Measurements from ENCODE around the gene MORC2. TPM values are rescaled to one million over a fixed set of nuclear protein-coding genes. Genes with fewer than 3 reads are reported as not detected.

Gene MORC2
- total RNA-seq, 1 donor from 2014 or later = 20.0 TPM

- DNase-seq (peak; percentile 99), ATAC-seq (peak; percentile 97)
- Histone ChIP-seq H3K4me1 (peaks cover 27% of the 10 kb centered on the region), H3K27me3 (no peaks in the 10 kb centered on the region), H3K4me3 (peak within 1 kb of the TSS; percentile 82), H3K27ac (peak within 1 kb of the TSS; percentile 95), H3K9me3 (no peaks in the 10 kb centered on the region), H3K36me3 (peaks cover 26% of the 10 kb centered on the region)
- intact Hi-C loops (cut with DNase I) = loop anchor here (5.0 kb wide), 1 partner anchor 113 kb away; the partner anchor contains the start of gene SMTN
- TF ChIP-seq, protein P1, sequence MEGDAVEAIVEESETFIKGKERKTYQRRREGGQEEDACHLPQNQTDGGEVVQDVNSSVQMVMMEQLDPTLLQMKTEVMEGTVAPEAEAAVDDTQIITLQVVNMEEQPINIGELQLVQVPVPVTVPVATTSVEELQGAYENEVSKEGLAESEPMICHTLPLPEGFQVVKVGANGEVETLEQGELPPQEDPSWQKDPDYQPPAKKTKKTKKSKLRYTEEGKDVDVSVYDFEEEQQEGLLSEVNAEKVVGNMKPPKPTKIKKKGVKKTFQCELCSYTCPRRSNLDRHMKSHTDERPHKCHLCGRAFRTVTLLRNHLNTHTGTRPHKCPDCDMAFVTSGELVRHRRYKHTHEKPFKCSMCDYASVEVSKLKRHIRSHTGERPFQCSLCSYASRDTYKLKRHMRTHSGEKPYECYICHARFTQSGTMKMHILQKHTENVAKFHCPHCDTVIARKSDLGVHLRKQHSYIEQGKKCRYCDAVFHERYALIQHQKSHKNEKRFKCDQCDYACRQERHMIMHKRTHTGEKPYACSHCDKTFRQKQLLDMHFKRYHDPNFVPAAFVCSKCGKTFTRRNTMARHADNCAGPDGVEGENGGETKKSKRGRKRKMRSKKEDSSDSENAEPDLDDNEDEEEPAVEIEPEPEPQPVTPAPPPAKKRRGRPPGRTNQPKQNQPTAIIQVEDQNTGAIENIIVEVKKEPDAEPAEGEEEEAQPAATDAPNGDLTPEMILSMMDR (IDR thresholded peaks at IDR 0.05) = no peak
Measured at GRCh38 chr22:30968924-30969531, 454 bp upstream of the MORC2 start, which contains the start of gene TUG1. Gene TUG1, plus strand, starts transcription at chr22:30969265.

DNA sequence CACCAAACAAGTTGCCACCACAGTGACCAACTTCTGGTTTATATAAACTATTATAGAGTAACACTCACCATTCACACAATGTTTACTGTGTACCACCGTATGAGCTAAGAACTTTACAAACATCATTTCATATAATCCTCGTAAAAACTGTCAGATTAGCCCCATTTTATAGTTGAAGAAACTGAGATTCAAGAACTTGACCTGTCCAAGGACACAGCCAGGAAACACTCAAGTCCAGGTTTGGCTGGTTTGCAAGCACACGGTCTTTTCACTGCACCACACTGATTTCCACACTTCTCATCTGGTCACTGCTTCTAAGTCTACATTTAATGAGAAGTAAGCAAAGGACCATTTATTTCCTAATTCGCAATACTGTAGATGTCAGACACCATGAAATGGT is 3.7 kb downstream of the MORC2 start:
- DNase-seq (no peak), ATAC-seq (no peak)
- TF ChIP-seq, protein P1 (IDR thresholded peaks at IDR 0.05) = no peak
- Histone ChIP-seq H3K27ac (no peak overlapping the region), H3K27me3 (no peaks in the 10 kb centered on the region), H3K36me3 (no peaks in the 10 kb centered on the region), H3K4me3 (no peak overlapping the region), H3K4me1 (peaks cover 8% of the 10 kb centered on the region), H3K9me3 (no peaks in the 10 kb centered on the region)
- intact Hi-C loops (cut with DNase I) = loop anchor here (5.0 kb wide), 1 partner anchor 117 kb away; the partner anchor contains the start of gene SMTN

DNA sequence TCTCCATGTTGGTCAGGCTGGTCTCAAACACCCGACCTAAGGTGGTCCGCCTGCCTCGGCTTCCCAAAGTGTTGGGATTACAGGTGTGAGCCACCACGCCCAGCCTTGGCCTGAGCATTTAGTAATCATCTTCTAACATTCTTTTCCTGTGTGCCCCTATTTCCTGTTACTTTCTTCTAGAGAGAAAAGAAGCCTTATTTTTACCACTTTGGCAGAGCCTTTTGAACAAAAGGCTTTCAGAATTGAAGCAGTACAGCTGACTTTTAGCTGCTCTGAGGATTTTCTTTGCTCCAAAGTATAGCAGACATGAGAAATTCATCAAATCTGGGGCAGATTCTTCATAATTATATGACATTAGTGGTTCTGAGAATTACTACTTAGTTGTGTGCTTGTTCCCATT is 13.4 kb downstream of the MORC2 start:
- ATAC-seq = no peak
- no peak for DNase-seq
- intact Hi-C loops (cut with DNase I) = no loop called here
- Histone ChIP-seq H3K36me3 (peaks cover 35% of the 10 kb centered on the region), H3K4me1 (no peaks in the 10 kb centered on the region), H3K4me3 (no peak overlapping the region), H3K27me3 (no peaks in the 10 kb centered on the region), H3K27ac (no peak overlapping the region), H3K9me3 (no peaks in the 10 kb centered on the region)
- TF ChIP-seq, protein P1 (IDR thresholded peaks at IDR 0.05) = no peak

GRCh38 chr22:30953206-30953605 is 15.4 kb downstream of the MORC2 start:
- TF ChIP-seq, protein P1 (IDR thresholded peaks at IDR 0.05) = no peak
- ATAC-seq (no peak), DNase-seq (no peak)
- no peaks in the 10 kb centered on the region for H3K27me3 ChIP-seq
- no peak overlapping the region for H3K4me3 ChIP-seq
- intact Hi-C loops (cut with DNase I) = no loop called here
- H3K4me1 ChIP-seq = peaks cover 3% of the 10 kb centered on the region
- H3K9me3 ChIP-seq = no peaks in the 10 kb centered on the region
- H3K27ac ChIP-seq = no peak overlapping the region
- H3K36me3 ChIP-seq = peaks cover 53% of the 10 kb centered on the region

GRCh38 chr22:30949934-30950660 is 18.5 kb downstream of the MORC2 start:
- Histone ChIP-seq H3K27me3 (no peaks in the 10 kb centered on the region), H3K4me3 (no peak overlapping the region), H3K27ac (no peak overlapping the region), H3K4me1 (peaks cover 10% of the 10 kb centered on the region), H3K36me3 (peaks cover 71% of the 10 kb centered on the region), H3K9me3 (no peaks in the 10 kb centered on the region)
- DNase-seq = no peak
- intact Hi-C loops (cut with DNase I) = loop anchor here (5.0 kb wide), 1 partner anchor 132 kb away; the partner anchor contains the start of gene SMTN
- no peak for ATAC-seq
- TF ChIP-seq, protein P1 (IDR thresholded peaks at IDR 0.05) = no peak

Measured in upper lobe of right lung (tissue), 1 donor.